ENCODE results near the gene EDC4.

Gene EDC4

DNA sequence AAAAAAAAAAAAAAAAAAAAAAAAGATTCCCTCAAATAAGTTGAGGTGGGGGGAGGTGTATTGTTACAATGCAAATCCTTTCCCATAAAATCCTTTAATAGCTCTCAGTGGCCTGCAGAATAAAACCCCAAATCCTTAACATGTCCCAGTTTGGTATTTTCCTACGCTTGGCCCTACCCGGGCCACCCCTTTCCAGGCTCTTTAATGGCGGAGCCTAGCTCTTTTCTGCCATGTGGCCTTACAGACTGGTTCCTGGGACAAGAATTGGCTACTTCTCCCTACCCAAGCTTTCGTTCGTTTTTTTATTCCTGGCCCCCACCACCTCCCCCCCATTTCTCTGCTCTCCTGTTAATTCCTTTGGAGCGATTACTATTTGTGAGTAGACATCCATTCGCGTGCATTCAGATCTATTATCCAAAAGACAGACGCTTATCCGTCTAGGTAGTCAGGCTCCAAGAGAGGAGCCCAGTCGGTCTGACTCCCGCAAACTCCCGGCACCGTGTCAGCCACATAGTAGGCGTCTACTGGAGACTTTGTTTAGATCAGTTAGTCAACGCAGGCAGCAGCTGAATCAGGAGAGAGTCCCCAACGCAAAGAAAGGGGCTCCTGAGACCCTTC lies 31.5 kb upstream of the EDC4 start (continued):
- TF ChIP-seq POU6F1 (CRISPR knock-in tag; IDR thresholded peaks at IDR 0.05; ENCODE audit: borderline replicate concordance, low read depth) (no peak), PATZ1 (CRISPR knock-in tag; IDR thresholded peaks at IDR 0.05; ENCODE audit: borderline replicate concordance) (no peak), CSRNP3 (CRISPR knock-in tag; IDR thresholded peaks at IDR 0.05) (no peak), BACH2 (CRISPR knock-in tag; IDR thresholded peaks at IDR 0.05; ENCODE audit: borderline replicate concordance) (no peak)

- peak; percentile 55 for ATAC-seq
- TF ChIP-seq POU6F1 (CRISPR knock-in tag; IDR thresholded peaks at IDR 0.05; ENCODE audit: borderline replicate concordance, low read depth) (no peak), GLIS3 (CRISPR knock-in tag; IDR thresholded peaks at IDR 0.05) (no peak), ZNF565 (CRISPR knock-in tag; conservative IDR thresholded peaks at IDR 0.05; ENCODE audit: low read depth) (no peak), TOX (CRISPR knock-in tag; IDR thresholded peaks at IDR 0.05; ENCODE audit: borderline replicate concordance) (no peak), OSR1 (CRISPR knock-in tag; IDR thresholded peaks at IDR 0.05) (no peak), BACH2 (CRISPR knock-in tag; IDR thresholded peaks at IDR 0.05; ENCODE audit: borderline replicate concordance) (no peak), ZC3H10 (CRISPR knock-in tag; IDR thresholded peaks at IDR 0.05) (no peak), ARNTL (CRISPR knock-in tag; IDR thresholded peaks at IDR 0.05; ENCODE audit: borderline replicate concordance, low read depth) (no peak)
Measured at GRCh38 chr16:67841816-67842508, 30.9 kb upstream of the EDC4 start, which contains the start of gene THAP11. Gene THAP11 (plus strand): TSS chr16:67842320. CDS start chr16:67842555, 235 bp downstream.

DNA sequence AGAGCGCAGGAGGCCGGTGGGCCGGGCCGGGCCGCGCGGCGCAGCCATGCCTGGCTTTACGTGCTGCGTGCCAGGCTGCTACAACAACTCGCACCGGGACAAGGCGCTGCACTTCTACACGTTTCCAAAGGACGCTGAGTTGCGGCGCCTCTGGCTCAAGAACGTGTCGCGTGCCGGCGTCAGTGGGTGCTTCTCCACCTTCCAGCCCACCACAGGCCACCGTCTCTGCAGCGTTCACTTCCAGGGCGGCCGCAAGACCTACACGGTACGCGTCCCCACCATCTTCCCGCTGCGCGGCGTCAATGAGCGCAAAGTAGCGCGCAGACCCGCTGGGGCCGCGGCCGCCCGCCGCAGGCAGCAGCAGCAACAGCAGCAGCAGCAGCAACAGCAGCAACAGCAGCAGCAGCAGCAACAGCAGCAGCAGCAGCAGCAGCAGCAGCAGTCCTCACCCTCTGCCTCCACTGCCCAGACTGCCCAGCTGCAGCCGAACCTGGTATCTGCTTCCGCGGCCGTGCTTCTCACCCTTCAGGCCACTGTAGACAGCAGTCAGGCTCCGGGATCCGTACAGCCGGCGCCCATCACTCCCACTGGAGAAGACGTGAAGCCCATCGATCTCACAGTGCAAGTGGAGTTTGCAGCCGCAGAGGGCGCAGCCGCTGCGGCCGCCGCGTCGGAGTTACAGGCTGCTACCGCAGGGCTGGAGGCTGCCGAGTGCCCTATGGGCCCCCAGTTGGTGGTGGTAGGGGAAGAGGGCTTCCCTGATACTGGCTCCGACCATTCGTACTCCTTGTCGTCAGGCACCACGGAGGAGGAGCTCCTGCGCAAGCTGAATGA lies 30.1 kb upstream of the EDC4 start:
- TF ChIP-seq ZNF565 (CRISPR knock-in tag; conservative IDR thresholded peaks at IDR 0.05; ENCODE audit: low read depth) (no peak), CSDC2 (CRISPR knock-in tag; IDR thresholded peaks at IDR 0.05) (no peak), ZNF8 (CRISPR knock-in tag; IDR thresholded peaks at IDR 0.05) (no peak), PPARA (CRISPR knock-in tag; IDR thresholded peaks at IDR 0.05; ENCODE audit: borderline replicate concordance) (no peak), CSRNP3 (CRISPR knock-in tag; IDR thresholded peaks at IDR 0.05) (no peak)
- ATAC-seq, result peak; percentile 12

DNA sequence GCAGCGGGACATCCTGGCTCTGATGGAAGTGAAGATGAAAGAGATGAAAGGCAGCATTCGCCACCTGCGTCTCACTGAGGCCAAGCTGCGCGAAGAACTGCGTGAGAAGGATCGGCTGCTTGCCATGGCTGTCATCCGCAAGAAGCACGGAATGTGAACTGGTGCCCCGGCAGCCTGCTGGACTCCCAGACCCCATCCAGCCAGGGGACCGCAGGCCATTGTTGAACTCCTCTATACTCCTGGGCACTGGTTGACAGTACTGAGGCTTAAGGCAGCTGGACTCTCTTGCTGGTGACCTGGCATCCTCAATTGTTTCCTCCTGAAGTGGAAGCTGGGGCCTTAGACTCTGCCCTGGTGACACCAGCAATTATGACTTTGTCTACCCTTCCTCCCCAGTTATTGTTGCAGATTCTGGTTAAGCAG lies 29.5 kb upstream of the EDC4 start:
- no peak for ATAC-seq
- TF ChIP-seq POU6F1 (CRISPR knock-in tag; IDR thresholded peaks at IDR 0.05; ENCODE audit: borderline replicate concordance, low read depth) (no peak), ZC3H10 (CRISPR knock-in tag; IDR thresholded peaks at IDR 0.05) (no peak), ISL1 (CRISPR knock-in tag; IDR thresholded peaks at IDR 0.05) (no peak), ZNF565 (CRISPR knock-in tag; conservative IDR thresholded peaks at IDR 0.05; ENCODE audit: low read depth) (no peak), ZNF8 (CRISPR knock-in tag; IDR thresholded peaks at IDR 0.05) (no peak), CSRNP3 (CRISPR knock-in tag; IDR thresholded peaks at IDR 0.05) (no peak), ESRRG (CRISPR knock-in tag; IDR thresholded peaks at IDR 0.05) (no peak), GLIS3 (CRISPR knock-in tag; IDR thresholded peaks at IDR 0.05) (no peak), ZFP30 (CRISPR knock-in tag; IDR thresholded peaks at IDR 0.05) (no peak)
- TF ChIP-seq, protein P1, sequence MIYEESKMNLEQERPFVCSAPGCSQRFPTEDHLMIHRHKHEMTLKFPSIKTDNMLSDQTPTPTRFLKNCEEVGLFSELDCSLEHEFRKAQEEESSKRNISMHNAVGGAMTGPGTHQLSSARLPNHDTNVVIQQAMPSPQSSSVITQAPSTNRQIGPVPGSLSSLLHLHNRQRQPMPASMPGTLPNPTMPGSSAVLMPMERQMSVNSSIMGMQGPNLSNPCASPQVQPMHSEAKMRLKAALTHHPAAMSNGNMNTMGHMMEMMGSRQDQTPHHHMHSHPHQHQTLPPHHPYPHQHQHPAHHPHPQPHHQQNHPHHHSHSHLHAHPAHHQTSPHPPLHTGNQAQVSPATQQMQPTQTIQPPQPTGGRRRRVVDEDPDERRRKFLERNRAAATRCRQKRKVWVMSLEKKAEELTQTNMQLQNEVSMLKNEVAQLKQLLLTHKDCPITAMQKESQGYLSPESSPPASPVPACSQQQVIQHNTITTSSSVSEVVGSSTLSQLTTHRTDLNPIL (CRISPR knock-in tag; IDR thresholded peaks at IDR 0.05; ENCODE audit: low read depth), result no peak
